22Rv1 (cell line): Measurements from ENCODE around the gene GCAT.

Experiments used
- ZFX ChIP-seq: fragments of 450-650 bp; IDR thresholded peaks from 2 replicates; pipeline ENCODE4 v1.6.1; 2017; ENCODE audit warnings: antibody characterized with exemption, borderline replicate concordance
- TF ChIP-seq, protein P1 (sequence below): fragments of 450-650 bp; IDR thresholded peaks from 2 replicates; pipeline ENCODE4 v1.5.1; 2017; ENCODE audit warnings: mild to moderate bottlenecking

DNA sequence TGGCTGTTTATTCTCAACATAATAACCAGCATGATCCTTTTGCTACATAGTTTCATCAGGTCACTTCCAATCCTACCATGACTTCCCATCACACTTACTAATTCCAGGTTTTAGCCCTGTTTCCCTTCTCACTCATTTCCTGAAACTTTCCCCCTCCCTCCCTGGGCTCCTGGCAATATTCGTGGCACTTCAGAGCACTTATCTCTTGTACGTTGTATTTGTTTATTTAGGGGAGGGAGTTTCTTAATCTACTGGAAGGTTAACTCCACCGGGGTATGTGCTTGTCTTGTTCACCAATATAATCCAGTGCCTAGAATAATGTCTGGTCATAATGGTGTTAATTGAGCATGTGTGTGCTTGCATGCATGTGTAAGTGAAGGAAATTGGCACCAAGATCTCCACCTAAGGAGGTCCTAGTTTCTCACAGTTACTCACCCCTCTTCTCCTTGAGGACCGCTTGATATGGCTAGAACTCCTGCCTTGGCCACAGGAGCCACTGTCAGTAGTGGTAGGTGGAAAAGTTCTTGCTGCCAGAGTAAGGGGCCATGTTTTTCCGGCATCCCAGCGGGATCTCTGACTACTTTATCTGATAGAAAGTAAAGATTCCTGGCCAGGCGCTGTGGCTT lies 53.2 kb downstream of the GCAT start:
- TF ChIP-seq, protein P1, sequence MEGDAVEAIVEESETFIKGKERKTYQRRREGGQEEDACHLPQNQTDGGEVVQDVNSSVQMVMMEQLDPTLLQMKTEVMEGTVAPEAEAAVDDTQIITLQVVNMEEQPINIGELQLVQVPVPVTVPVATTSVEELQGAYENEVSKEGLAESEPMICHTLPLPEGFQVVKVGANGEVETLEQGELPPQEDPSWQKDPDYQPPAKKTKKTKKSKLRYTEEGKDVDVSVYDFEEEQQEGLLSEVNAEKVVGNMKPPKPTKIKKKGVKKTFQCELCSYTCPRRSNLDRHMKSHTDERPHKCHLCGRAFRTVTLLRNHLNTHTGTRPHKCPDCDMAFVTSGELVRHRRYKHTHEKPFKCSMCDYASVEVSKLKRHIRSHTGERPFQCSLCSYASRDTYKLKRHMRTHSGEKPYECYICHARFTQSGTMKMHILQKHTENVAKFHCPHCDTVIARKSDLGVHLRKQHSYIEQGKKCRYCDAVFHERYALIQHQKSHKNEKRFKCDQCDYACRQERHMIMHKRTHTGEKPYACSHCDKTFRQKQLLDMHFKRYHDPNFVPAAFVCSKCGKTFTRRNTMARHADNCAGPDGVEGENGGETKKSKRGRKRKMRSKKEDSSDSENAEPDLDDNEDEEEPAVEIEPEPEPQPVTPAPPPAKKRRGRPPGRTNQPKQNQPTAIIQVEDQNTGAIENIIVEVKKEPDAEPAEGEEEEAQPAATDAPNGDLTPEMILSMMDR = no peak
- no peak for TF ChIP-seq ZFX
